ENCODE results near the gene GATB.

The GATB gene

GRCh38 chr4:151656058-151656457 is 104.7 kb downstream of the GATB start:
- ChIA-PET POLR2A (no interaction called here), CTCF (no interaction called here)
- no peak for DNase-seq (ENCODE audit: low read depth, low spot score)
- TF ChIP-seq CTCF (IDR thresholded peaks at IDR 0.05; ENCODE audit: insufficient read depth, low read length, missing control alignments): no peak
- no peak overlapping the region for H3K4me3 ChIP-seq (ENCODE audit: low read depth, low read length)

GRCh38 chr4:151653548-151653918 is 107.3 kb downstream of the GATB start:
- POLR2A ChIA-PET: no interaction called here
- TF ChIP-seq CTCF (IDR thresholded peaks at IDR 0.05; ENCODE audit: insufficient read depth, low read length, missing control alignments): no peak
- CTCF ChIA-PET: interaction anchor here (0.7 kb wide), 1 partner anchor 9 kb away, joined by 3 read pairs; no protein-coding TSS in a partner anchor
- no peak for DNase-seq (ENCODE audit: low read depth, low spot score)
- H3K4me3 ChIP-seq (ENCODE audit: low read depth, low read length): no peak overlapping the region

- ChIA-PET POLR2A (no interaction called here), CTCF (no interaction called here)
- DNase-seq (ENCODE audit: low read depth, low spot score): no peak
- no peak overlapping the region for H3K4me3 ChIP-seq (ENCODE audit: low read depth, low read length)
- TF ChIP-seq CTCF (IDR thresholded peaks at IDR 0.05; ENCODE audit: insufficient read depth, low read length, missing control alignments): no peak
These were observed 107.8 kb downstream of the GATB start for GRCh38 chr4:151652841-151653547.

- POLR2A ChIA-PET: no interaction called here
- CTCF ChIA-PET: interaction anchor here (1.2 to 1.7 kb wide), 4 partner anchors 9 to 12 kb away, joined by 3 to 4 read pairs (median 4); no protein-coding TSS in a partner anchor
- no peak overlapping the region for H3K4me3 ChIP-seq (ENCODE audit: low read depth, low read length)
- no peak for DNase-seq (ENCODE audit: low read depth, low spot score)
- no peak for TF ChIP-seq CTCF (IDR thresholded peaks at IDR 0.05; ENCODE audit: insufficient read depth, low read length, missing control alignments)
These were observed 109.3 kb downstream of the GATB start for GRCh38 chr4:151651496-151651895.

GRCh38 chr4:151649479-151649878 is 111.3 kb downstream of the GATB start:
- no peak for TF ChIP-seq CTCF (IDR thresholded peaks at IDR 0.05; ENCODE audit: insufficient read depth, low read length, missing control alignments)
- ChIA-PET POLR2A (no interaction called here), CTCF (interaction anchor here (1.3 to 1.9 kb wide), 2 partner anchors 9 to 15 kb away, joined by 4 to 5 read pairs; no protein-coding TSS in a partner anchor)
- no peak overlapping the region for H3K4me3 ChIP-seq (ENCODE audit: low read depth, low read length)
- no peak for DNase-seq (ENCODE audit: low read depth, low spot score)

- POLR2A ChIA-PET: no interaction called here
- H3K4me3 ChIP-seq (ENCODE audit: low read depth, low read length): no peak overlapping the region
- no peak for DNase-seq (ENCODE audit: low read depth, low spot score)
- CTCF ChIA-PET: interaction anchor here (1.3 to 3.9 kb wide), 2 partner anchors 13 to 22 kb away, joined by 4 to 10 read pairs; no protein-coding TSS in a partner anchor
- TF ChIP-seq CTCF (IDR thresholded peaks at IDR 0.05; ENCODE audit: insufficient read depth, low read length, missing control alignments): no peak
These were observed 114.5 kb downstream of the GATB start for GRCh38 chr4:151646322-151646721.

All from AG04449 (cell line).